GM19043 (cell line): Measurements from ENCODE around the gene RALGPS2.

Experiments used
- ATAC-seq: cut with Tn5 transposase; IDR thresholded peaks from one replicate; pipeline ENCODE4 v1.9.1; 2021; ENCODE audit warnings: low read depth; ENCODE audit not compliant: unreplicated experiment

The RALGPS2 gene

GRCh38 chr1:178912597-178912996 is 187.6 kb downstream of the RALGPS2 start:
- no peak for ATAC-seq

DNA sequence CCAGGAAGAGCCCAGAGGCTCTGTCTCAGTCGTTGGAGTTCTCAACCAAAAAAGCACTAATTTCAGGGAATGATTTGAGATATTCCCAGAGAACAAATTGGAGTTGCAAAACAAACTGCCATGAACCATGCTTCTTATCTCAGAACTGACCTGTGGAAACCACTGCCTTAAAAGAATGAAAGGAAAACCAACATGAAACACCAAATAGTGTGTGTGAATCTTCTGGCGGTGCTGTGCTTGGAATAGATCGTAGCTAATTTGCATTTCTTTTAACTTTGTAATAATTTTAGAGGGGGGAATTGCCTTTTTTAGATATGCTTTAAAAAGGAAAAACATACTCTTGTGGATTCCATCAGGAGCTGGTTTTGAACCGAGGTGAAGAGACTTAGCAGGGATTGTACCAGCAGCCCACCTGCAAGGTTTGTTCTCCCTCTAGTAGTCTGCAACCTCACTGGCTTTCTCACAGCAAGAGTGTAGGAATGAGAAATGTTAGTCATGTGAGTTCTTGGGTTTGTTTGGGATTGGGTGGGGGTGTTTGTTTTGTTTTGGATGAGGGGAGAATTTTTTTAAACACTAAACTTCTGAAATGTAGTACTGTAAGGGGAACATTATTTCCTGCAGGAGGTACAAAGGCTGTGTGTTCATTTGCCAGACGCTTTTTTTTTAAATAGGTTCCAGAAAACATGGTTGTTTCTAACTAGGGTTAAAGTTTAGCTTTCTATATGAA is 191.6 kb downstream of the RALGPS2 start:
- peak; percentile 44 for ATAC-seq

- ATAC-seq = no peak
Measured at GRCh38 chr1:178918308-178918707, 193.3 kb downstream of the RALGPS2 start.

- ATAC-seq = no peak
Measured at GRCh38 chr1:178918955-178919354, 193.9 kb downstream of the RALGPS2 start.

- no peak for ATAC-seq
Measured at GRCh38 chr1:178919581-178919980, 194.5 kb downstream of the RALGPS2 start.

- no peak for ATAC-seq
Measured at GRCh38 chr1:178921499-178921898, 196.5 kb downstream of the RALGPS2 start.

DNA sequence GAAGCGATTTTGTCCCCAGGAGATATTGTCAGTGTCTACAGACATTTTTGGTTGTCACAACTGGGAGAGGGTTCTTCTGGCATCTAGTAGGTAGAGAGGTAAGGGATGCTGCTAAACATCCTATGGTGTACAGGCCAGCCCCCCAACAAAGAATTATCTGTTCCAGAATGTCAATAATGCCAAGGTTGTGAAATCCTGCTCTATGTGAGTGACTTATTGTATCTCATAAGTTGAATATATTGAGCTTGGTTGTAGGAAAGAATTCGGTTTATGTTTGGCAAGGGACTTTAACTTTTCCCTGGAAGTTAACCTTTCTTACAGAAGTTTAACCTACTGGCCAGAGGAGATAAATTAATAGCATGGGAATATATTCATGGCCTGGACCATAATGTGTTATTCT is 198.5 kb downstream of the RALGPS2 start:
- ATAC-seq = no peak

DNA sequence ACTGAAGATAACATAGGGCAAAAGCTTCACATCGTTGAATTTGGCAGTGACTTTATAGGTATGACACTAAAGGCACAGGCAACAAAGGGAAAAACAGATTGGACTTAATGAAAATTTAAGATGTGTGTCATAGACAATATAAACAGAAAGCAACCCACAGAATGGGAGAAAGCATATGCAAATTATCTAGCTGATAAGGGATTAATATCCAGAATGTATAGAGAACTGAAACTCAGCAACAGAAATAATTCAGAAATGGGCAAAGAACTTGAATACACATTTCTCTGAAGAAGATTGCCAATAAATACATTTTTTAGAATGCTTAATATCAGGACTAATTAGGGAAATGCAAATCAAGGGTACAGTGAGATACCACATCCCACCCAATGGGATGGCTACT is 201.0 kb downstream of the RALGPS2 start:
- no peak for ATAC-seq

GRCh38 chr1:178927003-178927402 is 202.0 kb downstream of the RALGPS2 start:
- ATAC-seq = no peak

DNA sequence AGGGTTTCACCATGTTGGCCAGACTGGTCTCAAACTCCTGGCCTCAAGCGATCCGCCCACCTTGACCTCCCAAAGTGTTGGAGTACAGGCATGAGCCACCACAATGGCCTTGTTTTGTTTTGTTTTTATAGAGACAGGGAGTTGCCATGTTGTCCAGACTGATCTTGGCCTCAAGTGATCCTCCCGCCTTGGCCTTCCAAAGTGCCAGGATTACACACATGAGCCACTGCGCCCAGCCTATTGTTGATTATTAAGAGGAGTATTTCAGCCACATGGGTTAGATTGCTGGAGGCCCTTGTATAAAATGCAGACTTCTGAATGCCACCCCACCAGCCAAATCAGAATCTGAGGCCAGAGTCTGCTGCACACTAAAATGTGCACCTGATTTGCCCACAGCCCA is 203.0 kb downstream of the RALGPS2 start:
- ATAC-seq = no peak

DNA sequence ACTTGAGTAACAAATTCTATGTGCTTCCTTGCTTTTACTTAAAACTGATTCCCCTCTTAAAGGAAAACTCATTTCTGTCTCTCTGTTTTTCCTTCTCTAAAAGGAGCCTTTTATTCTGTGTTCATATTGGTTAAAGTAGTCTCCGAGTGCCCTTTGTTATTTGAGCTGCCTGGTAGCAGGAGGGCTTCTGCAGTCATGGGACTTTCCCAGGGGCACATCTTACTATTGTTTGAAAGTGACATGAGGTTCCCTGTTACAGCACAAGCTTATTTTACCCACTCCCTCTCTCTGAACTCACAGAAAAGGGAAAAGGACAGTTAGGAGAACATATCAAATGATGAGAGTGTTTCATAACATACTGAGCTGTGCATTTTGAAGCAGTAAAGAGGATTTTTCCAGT is 203.9 kb downstream of the RALGPS2 start:
- no peak for ATAC-seq

GRCh38 chr1:178931858-178932551 is 207.0 kb downstream of the RALGPS2 start:
- no peak for ATAC-seq

DNA sequence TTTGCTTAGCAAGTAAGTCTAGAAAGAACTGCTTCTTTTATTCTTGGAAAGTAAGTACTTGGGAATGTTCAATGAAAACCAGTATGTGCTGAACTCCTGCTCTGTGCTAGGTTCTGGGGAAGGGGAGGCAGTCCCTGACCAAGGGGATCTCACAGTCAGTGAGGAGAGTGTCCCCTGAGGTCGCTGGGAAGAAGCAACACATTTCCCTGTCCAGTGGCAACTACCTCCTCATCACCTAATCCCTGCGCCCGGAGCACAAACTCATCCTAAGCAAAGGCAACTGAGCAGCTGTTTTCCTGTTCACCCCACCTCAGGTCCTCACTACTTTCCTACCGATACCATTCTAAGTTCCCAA is 207.5 kb downstream of the RALGPS2 start:
- ATAC-seq = no peak

- ATAC-seq = no peak
Measured at GRCh38 chr1:178933105-178933561, 208.1 kb downstream of the RALGPS2 start.

- ATAC-seq = no peak
Measured at GRCh38 chr1:178933709-178934490, 208.9 kb downstream of the RALGPS2 start.

- no peak for ATAC-seq
Measured at GRCh38 chr1:178934546-178934945, 209.5 kb downstream of the RALGPS2 start.

DNA sequence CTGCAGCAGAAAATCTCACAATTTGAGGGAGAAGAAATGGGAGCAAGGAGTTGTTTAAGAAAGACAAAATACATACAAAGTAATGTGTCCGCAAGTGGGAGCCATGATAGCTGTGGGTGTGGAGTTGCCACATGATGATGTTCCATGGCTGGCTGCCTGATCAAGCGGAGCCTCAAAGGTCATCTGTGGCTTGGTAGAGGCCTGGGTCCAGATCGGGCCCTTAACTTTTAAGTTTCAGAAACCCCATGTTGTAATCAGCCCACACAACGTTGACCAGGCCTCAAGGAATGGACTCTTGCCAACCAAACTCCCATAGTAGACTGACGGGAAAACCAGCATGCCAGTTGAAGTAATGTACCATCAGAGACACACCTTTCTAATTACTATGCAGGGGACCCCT is 210.6 kb downstream of the RALGPS2 start:
- ATAC-seq = no peak

DNA sequence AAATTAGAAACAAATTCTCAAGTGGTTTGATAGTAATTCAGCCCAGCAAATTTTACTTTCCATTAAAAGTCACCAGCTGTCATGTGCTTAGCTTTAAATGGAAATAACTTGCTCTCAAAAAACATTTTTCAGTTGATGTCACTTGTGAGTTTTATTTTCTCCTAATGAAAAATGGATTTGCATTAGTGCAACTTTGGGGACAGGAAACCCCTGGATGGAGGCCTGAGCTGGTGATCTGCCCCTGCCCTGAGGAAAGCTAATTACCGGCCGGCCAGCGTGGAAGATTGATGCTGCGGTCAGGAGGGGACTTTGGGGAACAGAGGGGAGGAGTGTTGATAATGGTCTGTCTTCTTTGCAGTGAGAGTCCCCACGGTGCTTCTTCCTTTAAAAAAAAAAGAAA is 212.7 kb downstream of the RALGPS2 start:
- no peak for ATAC-seq

GRCh38 chr1:178938101-178938958 is 213.3 kb downstream of the RALGPS2 start:
- no peak for ATAC-seq

GRCh38 chr1:178938959-178939317 is 213.9 kb downstream of the RALGPS2 start:
- ATAC-seq = no peak
